IPS DF 4.7 (cell line): Measurements from ENCODE around the gene ABCC6.
"Not testable (repeated sequence)": the region's sequence is repeated elsewhere in the genome, so short reads cannot be mapped to it uniquely, and the experiment has no call there.

ENCODE experiments used
- DNase-seq: peaks from one replicate; pipeline ENCODE4 v3.0.0-alpha.2; 2013; ENCODE audit warnings: low spot score; ENCODE audit errors: extremely low read depth

Gene ABCC6

DNA sequence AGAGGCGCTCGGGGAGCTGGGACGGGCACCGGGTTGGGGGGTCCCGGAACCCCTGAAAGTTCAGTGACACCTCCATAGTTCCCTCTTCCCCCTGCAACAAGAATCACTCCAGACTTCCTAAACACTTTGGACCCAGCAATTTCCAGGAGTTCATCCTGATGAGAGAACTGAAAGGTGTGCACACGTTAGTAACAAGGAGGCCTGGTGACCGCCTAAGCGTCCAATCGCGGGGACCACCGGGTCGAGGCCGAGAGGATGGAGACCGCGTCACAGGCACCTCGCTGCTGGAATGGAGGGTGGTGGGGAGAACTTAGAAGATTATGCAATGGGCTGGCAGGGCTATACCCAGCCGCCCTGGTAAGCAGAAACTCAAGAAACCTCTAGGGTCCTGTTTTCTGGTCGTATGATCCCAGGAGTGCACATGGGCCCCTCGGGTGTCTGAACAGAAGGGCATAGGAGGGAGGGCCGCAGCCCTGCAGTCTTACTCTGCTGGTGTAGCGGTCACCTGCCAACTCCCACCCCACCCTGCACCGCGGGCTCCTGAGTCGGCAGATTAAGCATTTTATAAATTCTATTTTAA is 458 bp upstream of the ABCC6 start:
- DNase-seq, result not testable (repeated sequence)

DNA sequence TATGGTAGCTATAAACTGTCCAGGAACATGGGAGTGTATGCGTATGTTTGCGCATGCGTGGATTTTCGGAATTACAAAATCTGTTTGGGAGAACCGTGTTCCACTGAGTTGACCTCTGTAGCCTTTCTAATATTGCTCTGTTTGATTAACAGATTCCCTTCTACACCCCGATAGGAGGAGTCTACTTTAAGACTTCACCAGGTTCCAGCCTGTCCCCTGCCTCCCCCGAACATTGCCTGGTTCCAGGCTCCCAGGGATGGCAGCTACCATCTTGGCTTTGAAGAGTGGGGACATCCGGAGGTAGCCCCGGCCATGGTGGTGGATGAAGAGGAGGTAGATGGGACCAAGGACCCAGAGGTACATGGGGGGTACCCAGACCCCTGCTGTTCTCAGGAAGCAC is 1.9 kb downstream of the ABCC6 start:
- not testable (repeated sequence) for DNase-seq

DNA sequence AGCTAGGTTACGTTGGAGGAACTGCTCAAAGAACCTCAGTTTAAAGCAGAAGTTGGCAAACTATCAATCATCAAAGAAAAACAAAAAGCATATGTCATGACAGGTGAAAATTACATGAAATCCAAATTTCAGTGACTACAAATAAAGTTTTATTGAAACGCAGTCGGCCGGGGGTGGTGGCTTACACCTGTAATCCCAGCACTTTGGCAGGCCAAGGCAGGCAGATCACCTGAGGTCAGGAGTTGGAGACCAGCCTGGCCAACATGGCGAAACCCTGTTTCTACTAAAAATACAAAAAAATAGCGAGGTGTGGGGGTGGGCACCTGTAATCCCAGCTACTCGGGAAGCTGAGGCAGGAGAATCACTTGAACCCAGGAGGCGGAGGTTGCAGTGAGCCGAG is 2.8 kb downstream of the ABCC6 start:
- DNase-seq, result not testable (repeated sequence)

DNA sequence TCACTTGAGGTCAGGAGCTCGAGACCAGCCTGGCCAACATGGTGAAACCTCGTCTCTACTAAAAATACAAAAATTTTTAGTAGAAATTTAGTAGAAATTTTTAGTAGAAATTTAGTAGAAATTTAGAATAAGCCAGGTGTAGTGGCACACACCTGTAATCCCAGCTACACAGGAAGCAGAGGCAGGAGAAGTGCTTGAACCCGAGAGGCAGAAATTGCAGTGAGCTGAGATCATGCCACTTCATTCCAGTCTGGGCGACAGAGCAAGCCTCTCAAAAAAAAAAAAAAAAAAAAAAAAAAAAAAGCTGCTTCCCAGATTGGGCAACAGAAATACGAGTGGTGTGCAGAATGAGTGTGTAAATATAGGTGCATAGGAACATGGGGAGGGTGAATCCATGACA is 4.5 kb downstream of the ABCC6 start:
- not testable (repeated sequence) for DNase-seq

DNA sequence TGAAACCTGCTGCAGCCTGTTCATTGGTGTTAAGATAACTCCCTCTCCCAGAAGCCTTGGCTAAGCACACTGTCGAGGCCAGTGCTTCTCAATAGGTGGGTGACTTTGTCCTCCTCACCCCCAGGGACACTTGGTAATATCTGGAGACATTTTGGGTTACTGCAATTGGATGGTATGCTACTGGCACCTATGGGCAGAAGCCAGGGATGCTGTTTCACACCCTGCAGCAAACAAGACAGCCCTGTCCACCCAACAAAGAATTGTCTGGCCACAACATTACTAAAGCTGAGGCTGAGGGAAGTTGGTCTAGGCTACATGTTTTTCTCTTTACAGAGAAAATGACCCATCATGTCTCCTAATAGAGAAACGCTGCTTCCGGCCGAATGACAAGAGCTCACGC is 4.9 kb downstream of the ABCC6 start:
- DNase-seq, result not testable (repeated sequence)

DNA sequence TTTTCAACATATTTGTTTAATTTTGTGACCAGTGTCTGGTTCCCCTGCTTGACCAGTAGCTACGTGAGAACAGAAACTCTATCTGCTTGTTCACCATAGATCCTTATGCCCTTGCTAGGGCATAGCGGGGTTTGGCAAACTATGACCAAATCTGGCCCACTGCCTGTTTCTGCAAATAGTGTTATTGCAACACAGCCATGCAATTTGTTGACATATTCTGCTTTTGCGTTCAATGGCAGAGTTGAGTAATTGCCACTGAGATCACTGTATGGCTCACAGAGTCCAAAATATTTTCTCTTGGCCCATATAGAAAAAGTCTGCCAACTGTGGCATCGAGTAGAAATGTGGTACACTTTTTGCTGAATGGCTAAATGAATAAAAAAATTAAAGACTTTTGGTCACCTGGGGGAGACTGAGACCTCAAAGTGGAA is 9.4 kb downstream of the ABCC6 start:
- DNase-seq, result not testable (repeated sequence)

DNA sequence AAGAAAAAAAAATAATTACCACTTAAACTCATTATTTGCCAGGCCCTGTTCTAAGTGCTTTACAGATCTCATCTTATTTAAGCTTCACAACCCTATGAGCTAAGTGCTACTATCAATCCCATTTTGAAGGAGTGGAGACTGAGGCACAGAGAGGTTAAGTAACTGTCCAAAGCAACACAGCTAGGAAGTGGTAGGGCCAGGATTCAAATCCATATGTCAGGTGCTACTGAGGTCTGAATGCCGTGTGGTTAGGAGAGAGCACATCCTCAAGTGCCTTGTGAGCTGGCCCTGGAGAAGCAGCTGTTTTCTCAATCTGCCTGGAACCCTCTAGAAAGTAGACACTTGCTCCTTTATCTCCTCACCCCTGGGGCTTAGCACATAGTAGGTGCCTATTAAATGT is 11.9 kb downstream of the ABCC6 start:
- DNase-seq, result not testable (repeated sequence)

DNA sequence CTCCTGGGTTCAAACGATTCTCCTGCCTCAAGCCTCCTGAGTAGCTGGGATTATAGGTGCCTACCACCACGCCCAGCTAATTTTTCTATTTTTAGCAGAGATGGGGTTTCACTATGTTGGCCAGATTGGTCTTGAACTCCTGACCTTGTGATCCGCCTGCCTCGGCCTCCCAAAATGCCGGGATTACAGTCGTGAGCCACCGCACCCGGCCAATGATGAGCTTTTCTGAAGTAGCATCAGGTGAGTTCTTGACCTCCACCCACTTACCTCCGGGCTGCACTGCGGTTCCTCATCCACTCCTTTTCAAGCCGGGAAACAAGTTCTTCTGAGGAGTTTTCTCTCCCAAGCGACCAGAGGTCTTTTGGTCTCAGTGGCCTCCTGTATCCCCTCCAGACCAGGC is 14.8 kb downstream of the ABCC6 start:
- DNase-seq, result not testable (repeated sequence)

DNA sequence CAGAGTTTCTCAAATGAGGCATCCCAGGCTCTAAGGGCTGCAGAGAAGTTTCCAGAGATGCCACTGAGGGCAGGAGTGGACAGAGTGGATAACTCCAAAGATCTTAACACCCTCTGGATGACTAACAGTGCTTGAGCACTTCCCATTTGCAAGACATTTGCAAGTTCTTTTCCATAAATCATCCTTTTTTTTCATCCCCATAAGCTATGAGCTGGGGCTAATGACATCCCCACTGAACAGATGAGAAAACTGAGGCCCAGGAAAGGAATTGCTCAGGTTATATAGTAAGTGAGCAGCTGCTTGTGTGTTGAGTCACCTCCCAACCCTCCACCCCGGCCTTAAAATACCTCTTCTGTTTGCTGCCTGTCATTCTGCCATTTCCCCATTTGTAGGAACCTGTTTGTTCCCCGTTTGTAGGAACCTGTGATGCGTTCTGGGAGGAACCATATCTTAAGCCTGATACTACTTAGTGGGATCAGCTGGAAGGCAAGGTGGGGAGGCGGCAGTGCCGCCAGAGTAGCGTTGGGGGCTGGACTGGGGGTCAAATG is 15.4 kb downstream of the ABCC6 start:
- not testable (repeated sequence) for DNase-seq

DNA sequence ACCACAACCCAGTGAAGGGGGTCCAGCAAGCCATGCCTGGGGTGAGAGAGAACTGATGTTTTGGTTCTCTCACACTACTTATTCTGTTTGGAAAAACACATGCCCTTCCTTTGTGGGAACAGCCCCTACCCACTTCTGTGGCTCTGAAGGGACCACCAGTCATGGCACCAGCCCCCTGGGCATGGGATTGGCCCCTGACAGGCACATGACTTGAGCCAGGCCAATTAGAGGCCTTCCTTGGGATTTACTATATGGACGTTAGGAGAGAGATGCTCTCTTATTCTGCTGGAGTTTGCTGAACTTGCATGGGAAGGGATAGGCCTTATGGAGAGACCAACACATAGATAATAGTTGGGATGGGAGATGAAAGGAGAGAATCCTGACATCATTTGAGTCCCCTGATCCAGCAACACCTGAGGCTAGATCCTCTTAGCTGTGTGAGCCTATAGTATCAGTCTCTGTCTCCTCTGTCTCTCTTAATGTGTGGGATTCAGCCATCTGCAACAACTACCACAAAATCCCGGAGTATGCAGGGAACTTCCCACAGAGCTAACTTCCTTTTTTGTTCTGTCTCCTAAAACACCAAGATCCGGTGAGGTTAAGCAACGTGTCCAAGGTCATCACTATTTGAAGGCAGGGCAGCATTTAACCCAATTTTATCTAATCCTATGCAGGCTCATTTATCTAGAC is 16.1 kb downstream of the ABCC6 start:
- not testable (repeated sequence) for DNase-seq

DNA sequence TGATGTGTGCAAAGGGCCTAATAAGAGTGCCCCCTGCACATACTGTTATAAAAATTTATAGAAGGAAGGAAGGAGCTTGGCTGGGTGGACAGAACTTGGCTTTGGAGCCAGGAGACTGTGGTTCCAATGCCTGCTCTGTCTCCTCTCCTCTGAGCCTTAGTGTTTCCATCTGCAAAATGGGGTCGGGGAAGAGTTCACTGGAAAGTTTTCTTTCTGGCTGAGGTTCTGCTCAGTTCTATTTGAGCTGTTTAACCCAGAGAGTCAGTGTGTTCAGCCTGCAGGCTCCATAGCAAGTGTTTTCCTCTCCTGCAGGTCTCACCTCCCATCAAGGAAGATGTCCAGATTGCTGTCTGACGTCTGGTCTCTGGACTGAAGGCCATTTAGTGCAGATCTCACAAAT is 17.4 kb downstream of the ABCC6 start:
- not testable (repeated sequence) for DNase-seq

DNA sequence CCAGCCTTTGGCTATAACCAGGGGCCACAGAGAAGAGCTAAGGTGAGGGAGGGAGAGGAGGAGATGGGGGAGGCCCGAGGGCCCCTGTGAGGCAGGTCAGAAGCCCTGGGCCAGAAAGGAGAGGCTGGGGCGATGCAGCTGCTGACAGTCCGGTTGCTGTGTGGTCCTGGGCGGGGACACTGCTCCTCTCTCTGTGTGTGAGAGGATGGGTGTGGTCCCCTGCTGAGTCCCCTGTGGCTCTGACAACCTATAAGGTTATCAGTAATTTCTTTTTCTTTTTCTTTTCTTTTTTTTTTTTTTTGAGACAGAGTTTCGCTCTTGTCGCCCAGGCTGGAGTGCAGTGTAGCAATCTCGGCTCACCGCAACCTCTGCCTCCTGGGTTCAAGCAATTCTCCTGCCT is 18.7 kb downstream of the ABCC6 start:
- not testable (repeated sequence) for DNase-seq

DNA sequence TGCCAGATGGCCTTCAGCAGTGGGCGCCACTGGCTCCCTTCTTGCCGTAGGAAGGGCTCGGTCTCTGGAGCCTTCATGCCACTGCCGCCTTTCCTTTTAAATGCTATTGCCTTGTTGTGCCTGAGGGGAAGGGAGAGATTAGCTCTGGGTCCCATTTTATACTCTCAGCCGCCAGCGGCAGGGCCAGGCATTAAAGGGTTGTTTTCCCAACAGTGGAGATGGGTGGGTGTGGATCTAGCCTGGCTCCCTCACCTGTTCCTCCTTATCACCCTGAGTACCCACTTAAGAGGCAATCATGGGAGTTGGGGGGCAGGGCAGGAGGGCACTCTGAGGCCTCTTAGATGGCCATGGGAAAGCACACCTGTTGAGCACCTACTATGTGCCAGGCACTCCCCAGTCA is 19.8 kb downstream of the ABCC6 start:
- DNase-seq, result not testable (repeated sequence)

DNA sequence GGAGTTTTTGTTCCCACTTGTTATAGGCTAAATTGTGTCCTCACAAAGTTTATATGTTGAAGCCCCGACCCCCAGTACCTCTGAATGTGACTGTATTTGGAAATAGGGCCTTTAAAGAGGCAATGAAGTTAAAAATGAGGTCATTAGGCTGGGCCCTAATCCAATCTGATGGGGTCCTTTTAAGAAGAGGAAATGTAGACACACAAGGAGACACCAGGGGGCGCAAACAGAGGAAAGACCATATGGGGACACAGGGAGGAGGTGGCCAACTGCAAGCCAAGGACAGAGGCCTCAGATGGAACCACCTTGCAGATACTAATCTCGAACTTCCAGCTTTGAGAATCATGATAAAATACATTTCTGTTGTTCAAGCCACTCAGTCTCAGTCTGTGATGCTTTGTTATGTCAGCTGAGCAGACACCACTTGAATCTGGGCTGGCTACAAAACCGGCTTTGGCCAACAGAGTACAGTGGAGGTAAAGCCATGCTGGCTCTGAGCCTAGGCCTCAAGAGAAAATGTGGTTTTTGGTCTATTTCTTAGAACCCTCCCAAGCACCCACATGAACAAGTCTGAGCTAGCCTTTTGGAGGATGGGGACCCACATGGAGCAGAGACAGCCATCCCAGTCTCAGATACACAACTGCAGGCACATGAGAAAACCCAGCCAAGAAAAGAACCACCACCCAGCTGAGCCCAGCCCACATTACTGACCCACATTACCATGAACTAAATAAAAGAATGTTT is 20.7 kb downstream of the ABCC6 start:
- not testable (repeated sequence) for DNase-seq

DNA sequence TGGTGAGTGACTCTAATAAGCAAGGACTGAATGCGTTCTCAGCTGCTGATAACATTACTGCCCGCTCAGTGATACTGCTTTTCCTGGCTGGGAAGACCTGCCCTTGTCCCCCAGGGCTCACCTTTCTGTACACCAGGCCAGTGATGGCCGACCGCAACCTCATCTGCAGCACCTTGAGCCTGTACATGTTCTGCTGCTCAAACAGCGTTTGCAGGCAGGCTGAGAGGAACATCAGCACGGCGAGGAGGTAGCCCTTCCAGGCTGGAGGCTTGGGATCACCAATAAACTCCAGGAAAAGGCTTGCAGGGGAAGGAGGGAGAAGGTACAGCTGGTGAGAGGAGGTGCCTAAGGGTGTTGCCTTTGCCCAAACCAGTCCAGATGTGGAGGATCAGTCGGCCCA is 21.4 kb downstream of the ABCC6 start:
- DNase-seq, result not testable (repeated sequence)

DNA sequence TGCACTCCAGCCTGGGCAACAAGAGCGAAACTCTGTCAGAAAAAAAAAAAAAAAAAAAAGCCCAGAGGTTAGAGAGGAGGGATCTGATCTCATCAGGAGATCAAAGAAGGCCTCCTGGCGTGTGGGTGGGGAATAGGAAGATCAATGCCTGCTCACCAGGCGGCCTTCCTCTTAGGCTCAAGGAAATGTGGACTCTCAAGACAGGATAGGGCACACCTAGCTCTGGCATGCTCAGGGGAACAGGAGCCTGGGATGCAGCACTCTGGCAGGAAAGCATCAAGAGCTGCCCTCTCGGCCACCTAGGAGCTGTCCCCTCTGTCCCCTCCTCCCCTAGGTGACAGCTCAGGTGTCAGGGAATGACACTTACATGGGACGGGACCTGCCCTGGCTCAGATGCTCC is 22.9 kb downstream of the ABCC6 start:
- not testable (repeated sequence) for DNase-seq

DNA sequence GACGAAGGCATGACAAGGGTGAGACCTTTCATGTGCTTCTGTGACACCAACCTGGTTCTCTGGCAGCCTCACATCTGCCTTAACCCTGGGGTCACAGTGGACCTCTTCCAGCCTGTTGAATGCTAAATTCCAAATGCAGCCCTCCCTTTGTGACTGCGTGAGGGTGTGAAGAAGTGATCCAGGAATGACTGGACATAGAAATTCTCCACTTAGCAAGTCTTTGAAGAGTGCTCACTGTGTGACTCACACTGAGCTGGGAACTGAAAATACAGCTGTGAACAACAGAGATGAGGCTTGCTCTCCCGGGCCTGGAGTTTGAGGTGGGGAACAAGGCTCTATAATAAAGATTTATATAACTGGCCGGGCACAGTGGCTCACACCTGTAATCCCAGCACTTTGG is 23.9 kb downstream of the ABCC6 start:
- DNase-seq, result not testable (repeated sequence)

DNA sequence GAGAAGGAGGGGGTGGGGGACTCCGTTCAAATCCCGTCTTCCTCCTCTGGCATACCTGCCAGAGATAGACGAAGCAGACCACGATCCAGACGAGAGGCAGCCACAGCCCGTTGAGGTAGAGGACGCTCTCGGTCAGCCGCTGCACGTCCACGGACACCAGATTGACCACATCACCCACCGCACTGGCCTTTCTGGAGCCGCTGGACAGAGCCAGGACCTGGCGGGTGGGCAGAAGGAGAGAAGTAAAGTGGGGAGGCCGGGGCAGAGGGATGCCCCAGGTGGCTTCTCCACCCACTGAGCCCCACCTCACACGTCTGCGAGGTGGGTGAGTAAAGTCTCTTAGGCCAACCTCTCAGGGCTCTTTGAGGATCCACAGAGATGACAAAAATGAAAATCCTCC is 25.3 kb downstream of the ABCC6 start:
- DNase-seq, result no peak

DNA sequence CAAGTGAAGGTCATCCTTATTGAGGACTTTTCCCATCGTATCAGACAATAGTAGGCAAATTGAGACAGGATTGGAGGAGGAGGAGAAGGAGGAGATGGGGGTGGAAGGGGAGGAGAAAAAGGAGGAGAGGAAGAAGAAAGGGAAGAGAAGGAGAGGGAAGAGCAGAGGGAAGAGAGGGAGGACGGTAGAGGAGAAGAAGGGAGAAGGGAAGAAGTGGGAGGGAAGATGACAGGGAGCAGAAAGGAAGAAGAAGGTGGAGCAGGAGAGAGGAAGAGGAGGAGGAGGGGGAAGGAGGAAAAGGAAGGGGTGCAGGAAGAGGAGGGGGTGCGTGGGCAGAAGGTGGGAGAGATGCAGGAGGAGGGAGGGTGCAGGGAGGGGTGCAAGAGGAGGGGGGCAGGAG is 26.0 kb downstream of the ABCC6 start:
- DNase-seq, result no peak

DNA sequence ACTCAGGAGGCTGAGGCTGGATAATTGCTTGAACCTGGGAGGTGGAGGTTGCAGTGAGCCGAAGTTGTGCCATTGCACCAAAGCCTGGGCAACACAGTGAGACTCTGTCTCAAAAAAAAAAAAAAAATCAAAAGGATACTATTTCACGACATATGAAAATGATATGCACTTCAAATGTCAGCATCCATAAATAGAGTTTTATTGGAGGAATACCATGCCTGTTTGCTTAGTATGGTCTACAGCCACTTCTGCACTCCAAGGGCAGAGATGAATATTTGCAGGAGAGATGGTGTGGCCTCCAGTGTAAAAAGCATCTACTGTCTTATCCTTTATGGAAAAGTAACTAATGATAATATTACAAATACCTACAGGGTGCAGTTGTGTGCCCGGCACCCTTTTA is 27.2 kb downstream of the ABCC6 start:
- no peak for DNase-seq

DNA sequence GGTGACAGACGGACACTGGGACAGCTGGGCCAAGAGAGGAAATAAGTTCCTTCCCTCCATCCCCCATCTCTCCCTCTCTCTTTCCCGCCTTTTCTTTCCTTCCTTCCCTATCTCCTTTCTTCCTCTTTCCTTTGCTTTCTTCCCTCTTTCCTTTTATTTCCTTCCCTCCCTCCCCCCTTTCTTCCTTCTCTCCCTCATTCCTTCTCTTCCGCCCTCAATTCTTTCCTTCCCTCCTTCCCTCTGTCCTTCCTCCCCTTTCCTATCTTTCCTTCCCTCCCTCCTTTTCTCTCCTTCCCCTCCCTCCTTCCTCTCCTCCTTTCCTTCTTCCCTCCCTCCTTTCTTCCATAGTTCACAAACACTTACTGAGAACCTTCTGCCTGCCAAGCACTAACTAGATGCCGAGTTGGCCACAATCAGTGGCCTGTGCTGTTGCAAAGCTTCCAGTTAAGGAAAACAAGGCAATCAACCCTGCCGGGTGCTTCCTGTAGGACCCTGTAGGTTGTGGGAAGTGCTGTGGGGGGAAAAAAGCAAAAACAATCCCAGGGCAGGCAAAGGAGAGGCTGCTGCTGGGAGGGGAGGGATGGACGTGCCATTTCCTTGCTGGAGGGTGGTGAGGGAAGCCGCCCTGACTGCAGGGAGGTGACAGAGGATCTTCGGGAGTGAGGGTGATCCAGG is 31.7 kb downstream of the ABCC6 start:
- DNase-seq, result no peak

DNA sequence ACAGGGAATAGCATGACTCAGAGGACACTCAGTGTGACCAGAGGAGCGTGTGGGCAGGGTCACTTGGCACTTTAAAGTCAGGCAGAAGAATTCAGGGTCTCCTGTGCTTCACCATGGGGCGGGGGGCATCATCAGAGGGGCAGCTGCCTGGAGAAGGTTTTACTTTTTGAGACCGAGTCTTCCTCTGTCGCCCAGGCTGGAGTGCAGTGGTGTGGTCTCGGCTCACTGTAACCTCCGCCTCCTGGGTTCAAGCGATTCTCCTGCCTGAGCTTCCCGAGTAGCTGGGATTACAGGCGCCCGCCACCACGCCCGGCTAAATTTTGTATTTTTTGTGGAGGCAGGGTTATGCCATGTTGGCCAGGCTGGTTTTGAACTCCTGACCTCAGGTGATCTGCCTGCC is 32.3 kb downstream of the ABCC6 start:
- DNase-seq, result not testable (repeated sequence)
